ENCODE results near the gene LDB3.

The LDB3 gene, protein sequence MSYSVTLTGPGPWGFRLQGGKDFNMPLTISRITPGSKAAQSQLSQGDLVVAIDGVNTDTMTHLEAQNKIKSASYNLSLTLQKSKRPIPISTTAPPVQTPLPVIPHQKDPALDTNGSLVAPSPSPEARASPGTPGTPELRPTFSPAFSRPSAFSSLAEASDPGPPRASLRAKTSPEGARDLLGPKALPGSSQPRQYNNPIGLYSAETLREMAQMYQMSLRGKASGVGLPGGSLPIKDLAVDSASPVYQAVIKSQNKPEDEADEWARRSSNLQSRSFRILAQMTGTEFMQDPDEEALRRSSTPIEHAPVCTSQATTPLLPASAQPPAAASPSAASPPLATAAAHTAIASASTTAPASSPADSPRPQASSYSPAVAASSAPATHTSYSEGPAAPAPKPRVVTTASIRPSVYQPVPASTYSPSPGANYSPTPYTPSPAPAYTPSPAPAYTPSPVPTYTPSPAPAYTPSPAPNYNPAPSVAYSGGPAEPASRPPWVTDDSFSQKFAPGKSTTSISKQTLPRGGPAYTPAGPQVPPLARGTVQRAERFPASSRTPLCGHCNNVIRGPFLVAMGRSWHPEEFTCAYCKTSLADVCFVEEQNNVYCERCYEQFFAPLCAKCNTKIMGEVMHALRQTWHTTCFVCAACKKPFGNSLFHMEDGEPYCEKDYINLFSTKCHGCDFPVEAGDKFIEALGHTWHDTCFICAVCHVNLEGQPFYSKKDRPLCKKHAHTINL

DNA sequence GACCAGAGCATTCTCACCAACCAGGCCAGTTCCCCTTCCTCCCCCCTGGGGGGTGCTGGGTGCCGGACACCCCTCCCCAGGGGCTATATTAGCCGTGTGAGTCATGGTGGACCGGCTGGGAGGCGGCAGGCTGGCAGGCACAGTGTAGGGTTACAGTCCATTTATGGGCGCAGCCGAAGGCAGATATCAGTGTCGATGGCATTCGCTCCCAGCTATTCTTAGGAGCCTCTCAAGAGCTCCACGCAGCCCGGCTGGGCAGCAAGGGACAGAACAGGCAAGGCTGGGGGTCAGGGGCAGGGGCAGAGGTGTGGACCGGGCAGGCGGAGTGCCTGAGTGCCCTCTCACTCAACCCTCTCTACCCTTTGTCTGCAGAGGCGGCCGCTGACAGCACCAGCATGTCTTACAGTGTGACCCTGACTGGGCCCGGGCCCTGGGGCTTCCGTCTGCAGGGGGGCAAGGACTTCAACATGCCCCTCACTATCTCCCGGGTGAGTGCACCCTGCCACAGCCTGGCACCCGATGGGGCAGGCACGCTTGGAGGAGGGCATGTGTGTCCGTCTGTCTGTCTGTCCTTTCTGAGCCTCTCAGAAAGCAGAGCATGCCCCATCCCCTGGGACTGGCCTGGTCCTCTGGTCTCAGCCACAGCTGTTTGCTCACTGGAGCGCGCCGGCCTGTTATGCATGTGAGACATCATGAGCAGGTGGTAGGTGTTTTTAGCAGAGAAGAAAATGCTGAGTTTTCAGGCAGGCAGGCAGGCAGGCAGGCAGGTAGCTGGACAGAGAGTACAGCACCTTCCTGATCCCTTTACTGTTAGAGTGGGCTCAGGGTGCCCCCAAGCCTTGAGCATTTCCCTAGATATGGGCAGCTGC, at the start of gene LDB3:
Gene LDB3 (plus strand): TSS at position 215 of the 869 bp plus-strand sequence. CDS start 181 bp downstream, at position 396.
- no peaks in the 10 kb centered on the region for H3K36me3 ChIP-seq
- H3K4me1 ChIP-seq = peaks cover 0 to 80% (median 62%) of the 10 kb centered on the region in 4 donors
- TF ChIP-seq, protein P1, sequence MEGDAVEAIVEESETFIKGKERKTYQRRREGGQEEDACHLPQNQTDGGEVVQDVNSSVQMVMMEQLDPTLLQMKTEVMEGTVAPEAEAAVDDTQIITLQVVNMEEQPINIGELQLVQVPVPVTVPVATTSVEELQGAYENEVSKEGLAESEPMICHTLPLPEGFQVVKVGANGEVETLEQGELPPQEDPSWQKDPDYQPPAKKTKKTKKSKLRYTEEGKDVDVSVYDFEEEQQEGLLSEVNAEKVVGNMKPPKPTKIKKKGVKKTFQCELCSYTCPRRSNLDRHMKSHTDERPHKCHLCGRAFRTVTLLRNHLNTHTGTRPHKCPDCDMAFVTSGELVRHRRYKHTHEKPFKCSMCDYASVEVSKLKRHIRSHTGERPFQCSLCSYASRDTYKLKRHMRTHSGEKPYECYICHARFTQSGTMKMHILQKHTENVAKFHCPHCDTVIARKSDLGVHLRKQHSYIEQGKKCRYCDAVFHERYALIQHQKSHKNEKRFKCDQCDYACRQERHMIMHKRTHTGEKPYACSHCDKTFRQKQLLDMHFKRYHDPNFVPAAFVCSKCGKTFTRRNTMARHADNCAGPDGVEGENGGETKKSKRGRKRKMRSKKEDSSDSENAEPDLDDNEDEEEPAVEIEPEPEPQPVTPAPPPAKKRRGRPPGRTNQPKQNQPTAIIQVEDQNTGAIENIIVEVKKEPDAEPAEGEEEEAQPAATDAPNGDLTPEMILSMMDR (IDR thresholded peaks at IDR 0.05) = no peak
- no peaks in the 10 kb centered on the region for H3K9me3 ChIP-seq
- peak within 1 kb of the TSS; percentile 81 to 89 for H3K27ac ChIP-seq
- intact Hi-C loops (cut with DNase I; ENCODE audit: low total_unique reads) = no loop called here
- peak within 1 kb of the TSS; percentile 51 to 61 for H3K4me3 ChIP-seq
- no peaks in the 10 kb centered on the region for H3K27me3 ChIP-seq
- DNase-seq = peak; percentile 80 to 96

DNA sequence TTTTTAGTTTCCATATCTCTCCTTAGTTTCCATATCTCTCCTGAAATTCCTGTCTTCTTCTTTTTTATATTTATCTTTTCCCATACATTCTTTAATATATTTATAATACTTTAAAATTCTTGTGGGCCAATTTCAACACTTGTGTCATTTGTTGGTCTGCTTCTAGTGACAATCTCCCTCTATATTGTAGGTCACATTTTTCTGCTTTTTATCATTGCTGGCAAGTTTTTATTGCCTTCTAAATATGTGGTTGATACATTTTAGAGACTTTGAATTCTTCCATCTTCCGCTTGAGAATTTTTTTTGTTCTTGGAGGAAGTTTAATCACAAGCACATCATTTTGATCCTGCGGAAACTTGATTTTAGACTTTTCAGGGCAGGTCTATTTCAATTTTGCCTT, 40.0 kb upstream of the LDB3 start:
- TF ChIP-seq, protein P1 (IDR thresholded peaks at IDR 0.05) = no peak

DNA sequence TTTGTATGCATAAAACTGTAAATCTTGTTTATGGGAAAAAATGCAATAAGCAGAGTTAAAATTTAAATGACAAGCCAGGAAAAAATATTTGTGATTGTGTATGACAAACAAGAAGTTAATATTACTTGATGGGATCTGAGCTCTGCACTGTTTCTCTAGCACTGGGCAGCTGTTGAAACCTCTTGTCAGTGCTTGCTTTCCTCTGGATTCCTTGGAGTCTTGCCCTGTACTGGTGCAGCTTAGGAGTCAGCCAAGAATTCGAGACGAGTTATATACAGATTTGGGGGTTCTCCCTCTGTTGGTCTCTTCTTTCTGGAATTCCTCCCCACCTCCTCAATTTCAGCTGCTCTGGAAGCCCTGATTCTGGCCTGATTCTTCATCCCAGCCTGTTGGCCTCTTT, 38.2 kb upstream of the LDB3 start:
- H3K27ac ChIP-seq = no peak overlapping the region
- H3K4me1 ChIP-seq = peaks cover 0 to 10% (median 5%) of the 10 kb centered on the region in 4 donors
- TF ChIP-seq, protein P1 (IDR thresholded peaks at IDR 0.05) = no peak
- no peak for DNase-seq
- H3K36me3 ChIP-seq = no peaks in the 10 kb centered on the region
- no peaks in the 10 kb centered on the region for H3K9me3 ChIP-seq
- intact Hi-C loops (cut with DNase I; ENCODE audit: low total_unique reads) = no loop called here
- peaks cover 0 to 6% of the 10 kb centered on the region in 2 donors for H3K27me3 ChIP-seq
- no peak overlapping the region for H3K4me3 ChIP-seq

More for the DNA sequence above, 40.0 kb upstream of the LDB3 start:
- peaks cover 0 to 6% of the 10 kb centered on the region in 2 donors for H3K27me3 ChIP-seq
- H3K9me3 ChIP-seq = no peaks in the 10 kb centered on the region
- DNase-seq = no peak
- no peaks in the 10 kb centered on the region for H3K36me3 ChIP-seq
- intact Hi-C loops (cut with DNase I; ENCODE audit: low total_unique reads) = no loop called here
- no peak overlapping the region for H3K4me3 ChIP-seq
- H3K4me1 ChIP-seq = peaks cover 0 to 10% (median 4%) of the 10 kb centered on the region in 4 donors
- no peak overlapping the region for H3K27ac ChIP-seq

DNA sequence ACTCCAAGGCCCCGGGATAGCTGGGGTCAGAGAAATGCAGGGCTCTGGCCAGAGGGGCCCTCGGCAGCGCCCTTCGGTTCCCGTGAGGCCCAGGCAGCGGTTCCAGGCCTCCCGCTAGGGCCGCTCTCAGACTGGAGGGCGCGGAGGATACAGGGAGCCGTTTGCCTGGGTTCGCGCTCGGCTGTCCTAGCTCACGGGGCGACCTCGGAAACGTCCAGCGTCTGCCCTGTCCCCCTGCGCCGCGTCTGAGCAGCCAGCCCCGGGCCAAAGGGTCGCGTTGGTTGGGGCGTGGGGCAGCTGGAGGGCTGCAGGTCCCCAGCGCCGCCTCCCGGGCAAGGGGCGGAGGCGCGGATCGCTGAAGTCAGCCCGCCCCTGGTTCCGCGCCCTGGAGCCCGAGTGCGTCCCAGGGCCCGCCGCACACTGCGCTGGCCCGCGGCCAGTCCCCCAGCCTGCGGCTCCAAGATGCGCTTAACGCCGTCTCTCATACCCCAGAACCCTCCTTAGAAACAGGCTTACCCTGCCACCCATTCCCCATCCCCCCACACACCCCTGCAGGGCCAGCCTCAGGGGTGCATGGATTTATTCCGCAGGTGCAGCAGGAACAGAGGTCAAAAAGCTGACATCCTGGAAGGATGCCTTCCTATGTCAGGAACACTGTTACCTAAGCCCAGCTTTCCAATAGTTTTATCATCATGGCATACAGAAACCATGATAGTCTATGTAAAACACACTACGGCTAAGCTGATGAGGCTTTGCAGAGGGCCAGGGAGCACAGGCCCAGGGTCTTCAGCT, 36.1 kb upstream of the LDB3 start:
- Histone ChIP-seq H3K9me3 (no peaks in the 10 kb centered on the region), H3K27me3 (peaks cover 0 to 6% of the 10 kb centered on the region in 2 donors), H3K4me1 (peaks cover 0 to 23% (median 7%) of the 10 kb centered on the region in 4 donors), H3K27ac (peak overlapping the region in 1 of 2 donors; percentile 3), H3K36me3 (no peaks in the 10 kb centered on the region), H3K4me3 (peak overlapping the region; percentile 42 to 56)
- TF ChIP-seq, protein P1 (IDR thresholded peaks at IDR 0.05) = no peak
- intact Hi-C loops (cut with DNase I; ENCODE audit: low total_unique reads) = no loop called here
- DNase-seq = no peak
